SU-DHL-6 (cell line): ENCODE measurements around the gene LRCH1.

Source experiments
- H2AFZ ChIP-seq: fragments of 200-600 bp; sonication (generic); 2 replicates; pipeline ENCODE4 v1.6.1; 2014; ENCODE audit warnings: low read depth, mild to moderate bottlenecking, moderate library complexity, mixed read lengths, antibody characterized with exemption, low read length; ENCODE audit not compliant: severe bottlenecking
- H3F3A ChIP-seq: fragments of 200-600 bp; shearing (Covaris generic); 2 replicates; pipeline ENCODE4 v1.6.0; 2016; ENCODE audit warnings: antibody characterized with exemption, mild to moderate bottlenecking; ENCODE audit not compliant: insufficient read depth
- H3K27ac ChIP-seq: fragments of 200-600 bp; sonication (generic); 2 replicates; pipeline ENCODE4 v1.5.1; 2016; ENCODE audit warnings: low read depth, mild to moderate bottlenecking, low read length, moderate library complexity, mixed read lengths
- H3K27me3 ChIP-seq: fragments of 200-600 bp; sonication (generic), shearing (Covaris generic); 2 replicates; pipeline ENCODE4 v1.6.0; 2014; ENCODE audit warnings: mild to moderate bottlenecking, low read length
- H3K36me3 ChIP-seq: fragments of 200-600 bp; sonication (generic); 2 replicates; pipeline ENCODE4 v1.6.1; 2014; ENCODE audit warnings: mild to moderate bottlenecking, low read length, mixed read lengths
- H3K4me2 ChIP-seq: fragments of 300-600, 200-600 bp; shearing (Covaris generic), sonication (generic); 2 replicates; pipeline ENCODE4 v1.6.0; 2014; ENCODE audit warnings: low read length, low read depth, mild to moderate bottlenecking; ENCODE audit not compliant: poor library complexity, severe bottlenecking
- H3K4me3 ChIP-seq: fragments of 200-600 bp; sonication (generic); 2 replicates; pipeline ENCODE4 v1.5.1; 2014; ENCODE audit warnings: antibody characterized with exemption, low read length, mild to moderate bottlenecking, mixed read lengths; ENCODE audit not compliant: insufficient read depth, poor library complexity, severe bottlenecking
- H3K79me2 ChIP-seq: fragments of 200-600 bp; sonication (generic); 2 replicates; pipeline ENCODE4 v1.6.1; 2014; ENCODE audit warnings: mild to moderate bottlenecking, low read length, moderate library complexity; ENCODE audit not compliant: insufficient read depth
- H3K9ac ChIP-seq: fragments of 200-600 bp; sonication (generic); 2 replicates; pipeline ENCODE4 v1.7.0; 2014; ENCODE audit warnings: mild to moderate bottlenecking, low read length
- H3K9me2 ChIP-seq: fragments of 200-600 bp; sonication (generic); replicated peaks from 2 replicates; pipeline ENCODE4 v1.6.1; 2014; ENCODE audit warnings: low read length; ENCODE audit not compliant: insufficient read depth
- H3K9me3 ChIP-seq: fragments of 200-600 bp; sonication (generic); 2 replicates; pipeline ENCODE4 v1.6.1; 2014; ENCODE audit warnings: low read length, mixed read lengths; ENCODE audit not compliant: insufficient read depth
- H4K20me1 ChIP-seq: fragments of 200-600 bp; sonication (generic); 2 replicates; pipeline ENCODE4 v1.6.1; 2014; ENCODE audit warnings: low read depth, mild to moderate bottlenecking, antibody characterized with exemption, low read length, moderate library complexity, mixed read lengths
- CTCF ChIP-seq: fragments of 200-600 bp; sonication (generic); IDR thresholded peaks from one replicate; pipeline ENCODE4 v1.5.1; 2017; ENCODE audit warnings: antibody characterized with exemption, mild to moderate bottlenecking, low read length, moderate library complexity; ENCODE audit not compliant: insufficient read depth, poor library complexity, severe bottlenecking
- EZH2phosphoT487 ChIP-seq: fragments of 200-600 bp; sonication (generic), shearing (Covaris generic); conservative IDR thresholded peaks from 2 replicates; pipeline ENCODE4 v1.6.1; 2018; ENCODE audit warnings: mild to moderate bottlenecking, antibody characterized with exemption, low read length, moderate library complexity, mixed read lengths

Gene LRCH1

GRCh38 chr13:46745706-46746105 lies 192.7 kb downstream of the LRCH1 start:
- H3K4me3 ChIP-seq, result no peak overlapping the region
- no peaks in the 10 kb centered on the region for H3K9me2 ChIP-seq
- H3F3A ChIP-seq, result no peaks in the 10 kb centered on the region; the same call in 1 of the 2 replicates
- H3K4me2 ChIP-seq, result no peak overlapping the region
- no peaks in the 10 kb centered on the region for H3K9me3 ChIP-seq
- no peak overlapping the region for H2AFZ ChIP-seq
- no peaks in the 10 kb centered on the region for H3K27me3 ChIP-seq
- H3K79me2 ChIP-seq, result no peaks in the 10 kb centered on the region
- no peak overlapping the region for H3K9ac ChIP-seq
- no peaks in the 10 kb centered on the region for H4K20me1 ChIP-seq
- no peak overlapping the region for H3K27ac ChIP-seq
- TF ChIP-seq EZH2phosphoT487 (no peak), CTCF (no peak)
- H3K36me3 ChIP-seq, result peaks cover 3% of the 10 kb centered on the region; the same call in 1 of the 2 replicates

DNA sequence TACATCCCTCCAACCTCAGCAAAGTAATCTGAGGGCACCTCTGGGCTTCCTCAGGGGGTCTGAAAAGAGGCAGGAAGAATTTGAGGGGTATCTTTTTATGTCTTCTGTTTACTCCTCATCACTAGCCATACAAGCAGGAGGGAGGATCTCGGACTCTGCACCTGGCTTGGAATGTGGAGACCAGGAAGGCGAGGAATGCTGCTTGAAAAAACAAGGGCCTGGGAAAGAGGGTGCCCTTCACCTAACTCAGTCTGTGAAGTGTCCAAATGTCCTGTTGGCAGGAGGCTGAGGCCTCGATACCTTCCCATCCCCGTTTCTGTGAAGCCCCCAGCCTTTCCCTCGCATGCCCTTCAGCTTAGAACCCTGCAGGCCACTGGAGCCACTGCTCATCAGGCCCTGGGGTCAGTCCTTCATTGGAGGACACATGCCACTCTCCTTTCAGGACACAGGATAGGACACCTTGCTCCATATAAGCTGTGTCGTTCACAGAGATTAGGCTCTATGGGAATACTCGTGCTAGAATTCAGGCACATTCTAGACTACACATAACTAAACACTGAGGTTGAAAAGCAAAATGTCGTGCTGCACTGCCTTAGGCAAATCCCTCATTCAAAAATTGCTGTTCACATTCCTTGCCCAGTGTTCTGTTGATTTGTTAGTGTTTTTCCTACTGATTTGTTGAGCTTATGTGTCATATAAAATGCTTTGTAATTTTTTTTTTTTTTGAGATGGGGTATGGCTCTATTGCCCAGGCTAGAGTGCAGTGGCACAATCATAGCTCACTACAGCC lies 194.3 kb downstream of the LRCH1 start:
- TF ChIP-seq EZH2phosphoT487, result no peak
- TF ChIP-seq CTCF, result no peak
- peaks cover 3% of the 10 kb centered on the region; the same call in 1 of the 2 replicates for H3K36me3 ChIP-seq
- H3K27me3 ChIP-seq, result no peaks in the 10 kb centered on the region
- no peak overlapping the region for H3K4me2 ChIP-seq
- no peak overlapping the region for H3K27ac ChIP-seq
- H3K9me2 ChIP-seq, result no peaks in the 10 kb centered on the region
- H3K4me3 ChIP-seq, result no peak overlapping the region
- H2AFZ ChIP-seq, result no peak overlapping the region
- H3K9ac ChIP-seq, result no peak overlapping the region
- no peaks in the 10 kb centered on the region; the same call in 1 of the 2 replicates for H3F3A ChIP-seq
- H4K20me1 ChIP-seq, result no peaks in the 10 kb centered on the region
- no peaks in the 10 kb centered on the region for H3K79me2 ChIP-seq
- no peaks in the 10 kb centered on the region for H3K9me3 ChIP-seq

- Histone ChIP-seq H3K27ac (no peak overlapping the region), H3K27me3 (no peaks in the 10 kb centered on the region), H3K9me2 (no peaks in the 10 kb centered on the region), H3K79me2 (no peaks in the 10 kb centered on the region), H3K9ac (no peak overlapping the region), H4K20me1 (no peaks in the 10 kb centered on the region), H2AFZ (no peak overlapping the region), H3K36me3 (peaks cover 3% of the 10 kb centered on the region; the same call in 1 of the 2 replicates), H3K4me2 (no peak overlapping the region), H3K9me3 (no peaks in the 10 kb centered on the region), H3K4me3 (no peak overlapping the region), H3F3A (no peaks in the 10 kb centered on the region; the same call in 1 of the 2 replicates)
- no peak for TF ChIP-seq CTCF
- no peak for TF ChIP-seq EZH2phosphoT487
Measured at GRCh38 chr13:46748300-46748699, 195.3 kb downstream of the LRCH1 start.
